Lower leg skin (tissue), 4 donors: ENCODE results near the gene PIP5KL1. TPM values are rescaled to one million over a fixed set of nuclear protein-coding genes. Genes with fewer than 3 reads are reported as not detected.

Experiments used
- DNase-seq, 2 donors: peaks; one replicate each; pipeline ENCODE4 v3.0.0-alpha.2; 2019; ENCODE audit warnings: low spot score in 2 of 2
- H3K4me3 ChIP-seq: fragments of 200-600 bp; sonication (generic); 2 replicates; pipeline ENCODE4 v1.5.1; 2017; ENCODE audit warnings: mild to moderate bottlenecking, low read depth; ENCODE audit not compliant: poor library complexity, severe bottlenecking
- CTCF ChIP-seq, 3 donors: fragments of 450-650 bp; IDR thresholded peaks; one replicate each; pipeline ENCODE4 v1.5.1; 2016; ENCODE audit warnings: antibody characterized with exemption in 3 of 3, mild to moderate bottlenecking in 3 of 3, moderate library complexity in 2 of 3
- POLR2A ChIP-seq, 2 donors: fragments of 450-650 bp; IDR thresholded peaks; one replicate each; pipeline ENCODE4 v1.6.1; 2016 to 2017; ENCODE audit warnings: antibody characterized with exemption in 2 of 2, mild to moderate bottlenecking in 1 of 2, moderate library complexity in 1 of 2
- WGBS, 2 donors: methylation state at CpG; one replicate each; pipeline ENCODE4 v1.1.5; 2018; 5-methylcytosine and 5-hydroxymethylcytosine counted together
- intact Hi-C: fragments of 100-400 bp; cut with DNase I; formaldehyde crosslinking; loops from one replicate; pipeline ENCODE4 v1.15.0; 2023; ENCODE audit warnings: low total_unique reads
- total RNA-seq, 4 donors: library from RNA; depleted of rRNA; stranded (reverse); fragments of >200 nt; gene quantifications; one replicate each; pipeline ENCODE4 v1.1.0, GENCODE V29; 2016

Gene PIP5KL1
- total RNA-seq, 4 donors from 2014 or later, result 4.1 to 11.3 (median 8.4) TPM

GRCh38 chr9:127943011-127943662 is 12.6 kb upstream of the PIP5KL1 start:
- 81 to 85% methylated on average over 11 to 14 of the region's 14 CpGs for WGBS, 2 donors
- intact Hi-C loops, result loop anchor here (5.0 kb wide), 1 partner anchor 94 kb away; no protein-coding TSS in a partner anchor
- no peak for DNase-seq
- TF ChIP-seq CTCF (IDR thresholded peaks at IDR 0.05) (no peak), POLR2A (IDR thresholded peaks at IDR 0.05) (no peak)
- no peak overlapping the region for H3K4me3 ChIP-seq

- TF ChIP-seq CTCF (IDR thresholded peaks at IDR 0.05) (peak in 1 of 3 donors; percentile 57), POLR2A (IDR thresholded peaks at IDR 0.05) (no peak)
- WGBS, 2 donors, result 60 to 74% methylated on average over 14 to 18 of the region's 18 CpGs
- no peak for DNase-seq
- no peak overlapping the region for H3K4me3 ChIP-seq
- intact Hi-C loops, result loop anchor here (5.0 kb wide), 1 partner anchor 95 kb away; no protein-coding TSS in a partner anchor
These were observed 11.8 kb upstream of the PIP5KL1 start for GRCh38 chr9:127942216-127943010.

GRCh38 chr9:127941961-127942215 is 11.3 kb upstream of the PIP5KL1 start:
- no peak for DNase-seq
- 50 to 88% methylated on average over 1 to 3 of the region's 3 CpGs for WGBS, 2 donors
- intact Hi-C loops, result loop anchor here (5.0 kb wide), 1 partner anchor 95 kb away; no protein-coding TSS in a partner anchor
- no peak overlapping the region for H3K4me3 ChIP-seq
- TF ChIP-seq CTCF (IDR thresholded peaks at IDR 0.05) (no peak), POLR2A (IDR thresholded peaks at IDR 0.05) (no peak)

GRCh38 chr9:127941062-127941960 is 10.7 kb upstream of the PIP5KL1 start:
- WGBS, 2 donors, result 83 to 86% methylated on average over 17 to 18 of the region's 18 CpGs
- intact Hi-C loops, result loop anchor here (5.0 kb wide), 1 partner anchor 96 kb away; no protein-coding TSS in a partner anchor
- DNase-seq, result no peak
- no peak overlapping the region for H3K4me3 ChIP-seq
- no peak for TF ChIP-seq POLR2A (IDR thresholded peaks at IDR 0.05)
- no peak for TF ChIP-seq CTCF (IDR thresholded peaks at IDR 0.05)

DNA sequence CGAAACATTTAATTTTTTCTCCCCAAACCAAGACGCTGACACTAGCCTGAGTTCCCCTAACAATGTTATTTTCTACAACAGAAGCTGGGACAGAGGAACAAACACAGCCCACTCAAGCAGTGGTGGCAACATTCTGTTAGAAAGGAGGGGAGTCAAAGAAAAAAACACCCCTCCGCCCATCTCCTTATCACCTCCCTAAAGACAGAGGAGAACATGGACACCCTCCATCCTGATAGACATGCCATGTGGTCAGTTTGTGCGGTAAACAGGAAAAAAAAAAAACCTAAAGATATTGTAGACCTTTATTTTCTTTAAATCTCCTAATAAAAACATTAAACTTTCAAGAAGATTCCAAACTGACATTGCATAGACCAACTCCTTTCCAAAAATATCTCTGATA is 10.0 kb upstream of the PIP5KL1 start:
- TF ChIP-seq POLR2A (IDR thresholded peaks at IDR 0.05) (no peak), CTCF (IDR thresholded peaks at IDR 0.05) (no peak)
- DNase-seq, result no peak
- WGBS, 2 donors, result 94 to 95% methylated on average over 4 of the region's 4 CpGs
- intact Hi-C loops, result loop anchor here (5.0 kb wide), 1 partner anchor 97 kb away; no protein-coding TSS in a partner anchor
- no peak overlapping the region for H3K4me3 ChIP-seq
